VCaP (cell line): ENCODE measurements around the gene LCN9.

Source experiments
- H3K27ac ChIP-seq: fragments of 450-650 bp; 2 replicates; pipeline ENCODE4 v1.5.1; 2017
- CTCF ChIP-seq: fragments of 450-650 bp; conservative IDR thresholded peaks from 2 replicates; pipeline ENCODE4 v1.5.1; 2017; ENCODE audit warnings: mild to moderate bottlenecking, moderate library complexity

Gene LCN9

GRCh38 chr9:135715056-135715595 lies 52.0 kb downstream of the LCN9 start:
- TF ChIP-seq CTCF, result no peak
- peak overlapping the region; percentile 50; the same call in 1 of the 2 replicates for H3K27ac ChIP-seq

DNA sequence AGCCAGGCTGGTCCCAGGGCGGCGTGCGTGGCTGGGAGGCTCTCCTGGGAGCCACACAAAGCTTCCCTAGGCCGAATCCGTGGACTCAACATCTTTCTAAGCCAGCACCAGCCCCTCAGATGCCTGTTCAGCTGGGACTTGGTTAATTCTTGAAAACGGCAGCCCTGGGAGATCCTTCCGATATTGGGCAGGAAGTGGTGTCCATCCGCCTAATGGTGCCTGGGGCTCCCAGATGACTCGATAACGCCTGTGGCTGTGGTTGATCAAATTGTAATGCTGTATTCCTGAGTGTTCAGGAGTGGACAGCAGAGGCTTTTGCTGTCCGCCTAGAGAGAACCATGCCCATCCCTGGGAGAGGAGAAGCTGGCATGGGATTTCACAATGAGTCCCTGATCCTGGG lies 52.9 kb downstream of the LCN9 start:
- TF ChIP-seq CTCF, result no peak
- H3K27ac ChIP-seq, result no peak overlapping the region
